ENCODE data around the gene CILP2.

DNA sequence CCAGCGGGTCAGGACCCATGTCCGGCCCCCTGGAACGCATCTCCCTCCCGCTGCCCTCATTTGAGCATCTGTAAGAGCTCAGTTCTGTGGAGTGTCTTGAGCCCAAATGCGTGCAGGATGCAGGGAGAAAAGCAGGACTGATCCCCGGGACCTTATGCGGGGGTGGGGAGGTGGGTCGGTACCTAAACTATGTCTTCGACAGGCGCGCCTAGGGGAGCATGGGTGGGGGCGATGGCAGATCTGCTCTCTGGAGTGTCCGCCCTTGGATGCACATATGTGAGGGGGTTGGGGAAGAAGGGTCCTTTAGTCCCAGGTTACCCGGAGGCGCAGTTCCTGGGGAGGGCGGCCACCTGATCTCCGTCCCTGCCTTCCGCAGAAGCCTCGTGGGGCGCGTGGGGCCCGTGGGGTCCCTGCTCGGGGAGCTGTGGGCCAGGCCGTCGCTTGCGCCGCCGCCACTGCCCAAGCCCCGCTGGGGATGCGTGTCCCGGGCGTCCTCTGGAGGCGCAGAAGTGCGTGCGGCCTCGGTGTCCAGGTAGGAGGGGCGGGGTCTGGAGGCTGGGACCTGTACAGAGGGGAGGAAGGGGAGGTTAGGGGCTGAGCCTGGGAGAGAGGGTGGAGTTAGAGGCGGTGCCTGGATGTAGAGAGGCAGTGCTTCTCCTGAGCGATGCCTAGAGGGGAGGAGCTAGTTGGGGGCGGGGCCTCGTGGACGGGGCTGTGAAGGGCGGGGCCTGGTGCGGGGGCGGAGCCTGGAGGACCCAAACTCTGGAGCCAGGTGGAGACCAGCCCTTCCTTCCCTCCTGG is 2.9 kb downstream of the CILP2 start:
- TF ChIP-seq MXI1 (IDR thresholded peaks at IDR 0.05; ENCODE audit: low read depth, low read length) (no peak), PREB (CRISPR knock-in tag; IDR thresholded peaks at IDR 0.05) (no peak), CHD2 (IDR thresholded peaks at IDR 0.05; ENCODE audit: low read depth, low read length) (no peak), MYBL2 (IDR thresholded peaks at IDR 0.05; ENCODE audit: low read depth) (no peak), MYBL2 (CRISPR knock-in tag; IDR thresholded peaks at IDR 0.05; ENCODE audit: borderline replicate concordance) (no peak)

Measured in K562 (cell line).